A549 (cell line): ENCODE data around the gene PSMD12. TPM values are rescaled to one million over a fixed set of nuclear protein-coding genes. Genes with fewer than 3 reads are reported as not detected.
"Not testable (repeated sequence)": the region's sequence is repeated elsewhere in the genome, so short reads cannot be mapped to it uniquely, and the experiment has no call there.

Source experiments
- ATAC-seq, 2 experiments: fragments of 200-7000 bp in 1 of 2; fragments of >200 bp in 1 of 2; cut with Nextera tagmentation in 1 of 2; cut with Tn5 transposase in 1 of 2; 3 replicates each; pipeline versions ENCODE4 v1.8.0 to v1.9.1; 2018 to 2020; ENCODE audit warnings: mild to moderate bottlenecking in 1 of 2, moderate library complexity in 1 of 2
- CTCF ChIA-PET: fragments of 300-600 bp; sonication (Branson Sonifier 250); formaldehyde crosslinking; extraction: SDS; loops from one replicate; lab custom pipeline; 2021; ENCODE audit warnings: antibody characterized with exemption, inconsistent platforms; lab: Yijun Ruan, JAX
- POLR2A ChIA-PET: fragments of 350-600 bp; formaldehyde crosslinking; extraction: SDS; loops from one replicate; lab custom pipeline; 2021; ENCODE audit warnings: antibody characterized with exemption, inconsistent platforms; lab: Yijun Ruan, JAX
- DNase-seq, 2 experiments: peaks; one replicate each; pipeline versions ENCODE4 v3.0.0 to v3.0.0-alpha.2; 2011 to 2016; ENCODE audit warnings: low read depth in 1 of 2, low spot score in 1 of 2
- FAIRE-seq: peaks from 2 replicates; lab custom pipeline; 2011; peaks lifted over from hg19 to GRCh38; lab: Jason Lieb, UNC
- H3K27ac ChIP-seq, 2 experiments: fragments of >200 bp; sonication (Bioruptor Twin); formaldehyde crosslinking; 3 replicates each; pipeline ENCODE4 v1.5.1; 2016 to 2017
- H3K4me1 ChIP-seq: fragments of >200 bp; sonication (Bioruptor Twin); formaldehyde crosslinking; 3 replicates; pipeline ENCODE4 v1.6.1; 2016
- H3K4me2 ChIP-seq: fragments of >200 bp; sonication (Bioruptor Twin); formaldehyde crosslinking; 3 replicates; pipeline ENCODE4 v1.6.1; 2016
- H3K4me3 ChIP-seq: fragments of >200 bp; sonication (Bioruptor Twin); formaldehyde crosslinking; 3 replicates; pipeline ENCODE4 v1.5.1; 2016
- H3K9me3 ChIP-seq: fragments of >200 bp; sonication (Bioruptor Twin); formaldehyde crosslinking; 3 replicates; pipeline ENCODE4 v1.6.1; 2016
- CHD4 ChIP-seq: fragments of 200-600 bp; sonication (generic); IDR thresholded peaks from 2 replicates; pipeline ENCODE4 v1.6.1; 2016; ENCODE audit warnings: antibody characterized with exemption, mild to moderate bottlenecking, borderline replicate concordance
- EHF ChIP-seq: fragments of 250-450 bp; sonication (Bioruptor Pico); IDR thresholded peaks from 2 replicates; pipeline ENCODE4 v1.5.0; 2020; ENCODE audit warnings: mild to moderate bottlenecking
- FOSB ChIP-seq: fragments of 250-450 bp; sonication (Bioruptor Pico); IDR thresholded peaks from 2 replicates; pipeline ENCODE4 v1.5.0; 2020; ENCODE audit warnings: mild to moderate bottlenecking, moderate library complexity
- FOSL2 ChIP-seq, 2 experiments: fragments of 450-650 bp in 1 of 2; fragments of >200 bp in 1 of 2; sonication (Bioruptor Twin) in 1 of 2; formaldehyde crosslinking; IDR thresholded peaks; 2 replicates each; pipeline versions ENCODE4 v1.5.0 to v1.6.1; 2016 to 2020; ENCODE audit warnings: mild to moderate bottlenecking in 1 of 2, moderate library complexity in 1 of 2
- HOXB13 ChIP-seq: fragments of 250-450 bp; sonication (Bioruptor Pico); IDR thresholded peaks from 2 replicates; pipeline ENCODE4 v1.5.0; 2020; ENCODE audit warnings: low read depth, mild to moderate bottlenecking, moderate library complexity
- JUN ChIP-seq, 2 experiments: fragments of >200 bp; sonication (Bioruptor Twin); formaldehyde crosslinking; IDR thresholded peaks; 2 replicates in 1 of 2; 3 replicates in 1 of 2; pipeline ENCODE4 v1.6.1; 2016 to 2017
- MAFK ChIP-seq: fragments of 450-650 bp; IDR thresholded peaks from 2 replicates; pipeline ENCODE4 v1.6.1; 2014; ENCODE audit not compliant: partially characterized antibody
- MAZ ChIP-seq: fragments of 150-350 bp; IDR thresholded peaks from 2 replicates; pipeline ENCODE4 v1.6.1; 2014; ENCODE audit warnings: antibody characterized with exemption, low read depth, low read length, borderline replicate concordance
- NPAS2 ChIP-seq: fragments of 250-450 bp; sonication (Bioruptor Pico); IDR thresholded peaks from 2 replicates; pipeline ENCODE4 v1.8.0; 2022; ENCODE audit warnings: mild to moderate bottlenecking, moderate library complexity, borderline replicate concordance
- NR3C1 ChIP-seq: fragments of >200 bp; sonication (Bioruptor Twin); formaldehyde crosslinking; IDR thresholded peaks from 3 replicates; pipeline ENCODE4 v1.6.1; 2017
- PHF8 ChIP-seq: fragments of 200-600 bp; sonication (generic); IDR thresholded peaks from 2 replicates; pipeline ENCODE4 v1.6.1; 2016; ENCODE audit warnings: low read depth, mild to moderate bottlenecking, antibody characterized with exemption, moderate library complexity, borderline replicate concordance
- RARB ChIP-seq: fragments of 250-450 bp; sonication (Bioruptor Pico); IDR thresholded peaks from 2 replicates; pipeline ENCODE4 v1.8.0; 2021; ENCODE audit warnings: mild to moderate bottlenecking, moderate library complexity
- TFCP2L1 ChIP-seq: fragments of 250-450 bp; sonication (Bioruptor Pico); IDR thresholded peaks from 2 replicates; pipeline ENCODE4 v1.5.0; 2021; ENCODE audit warnings: mild to moderate bottlenecking
- ZFP36 ChIP-seq: fragments of 450-650 bp; IDR thresholded peaks from 2 replicates; pipeline ENCODE4 v1.6.1; 2014; ENCODE audit warnings: borderline replicate concordance; ENCODE audit not compliant: partially characterized antibody
- WGBS: methylation state at CpG from one replicate; pipeline ENCODE4 v1.1.6; 2017; ENCODE audit errors: missing lambda C conversion rate; 5-methylcytosine and 5-hydroxymethylcytosine counted together
- polyA plus RNA-seq, 4 experiments: library from polyadenylated mRNA; depleted of rRNA in 3 of 4; stranded (reverse); fragments of >200 nt; fragmentation: RNase III in 1 of 4; extraction: RNeasy Plus Mini Kit Qiagen cat#74134 plus additional on column Dnase treatment in 1 of 4; gene quantifications; 2 replicates in 3 of 4; 3 replicates in 1 of 4; pipeline ENCODE4 v1.2.3, GENCODE V29; 2011 to 2017
- TF ChIP-seq, protein P1 (sequence below): fragments of 200-600 bp; sonication (generic); IDR thresholded peaks from 2 replicates; pipeline ENCODE4 v1.6.1; 2016; ENCODE audit warnings: antibody characterized with exemption, mild to moderate bottlenecking, moderate library complexity
- TF ChIP-seq, protein P2 (sequence below): IDR thresholded peaks from 2 replicates; pipeline ENCODE4 v1.6.1; 2012
- TF ChIP-seq, protein P3 (sequence below): fragments of >200 bp; sonication (Bioruptor Twin); formaldehyde crosslinking; IDR thresholded peaks from 3 replicates; pipeline ENCODE4 v1.5.1; 2016
- TF ChIP-seq, protein P4 (sequence below): fragments of 250-450 bp; sonication (Bioruptor Pico); IDR thresholded peaks from 2 replicates; pipeline ENCODE4 v1.5.0; 2020; ENCODE audit warnings: low read depth, mild to moderate bottlenecking, moderate library complexity

PSMD12 gene
- polyA plus RNA-seq, 2 of the 4 experiments (the other 2 are of a cell fraction), result 104 to 106 TPM

DNA sequence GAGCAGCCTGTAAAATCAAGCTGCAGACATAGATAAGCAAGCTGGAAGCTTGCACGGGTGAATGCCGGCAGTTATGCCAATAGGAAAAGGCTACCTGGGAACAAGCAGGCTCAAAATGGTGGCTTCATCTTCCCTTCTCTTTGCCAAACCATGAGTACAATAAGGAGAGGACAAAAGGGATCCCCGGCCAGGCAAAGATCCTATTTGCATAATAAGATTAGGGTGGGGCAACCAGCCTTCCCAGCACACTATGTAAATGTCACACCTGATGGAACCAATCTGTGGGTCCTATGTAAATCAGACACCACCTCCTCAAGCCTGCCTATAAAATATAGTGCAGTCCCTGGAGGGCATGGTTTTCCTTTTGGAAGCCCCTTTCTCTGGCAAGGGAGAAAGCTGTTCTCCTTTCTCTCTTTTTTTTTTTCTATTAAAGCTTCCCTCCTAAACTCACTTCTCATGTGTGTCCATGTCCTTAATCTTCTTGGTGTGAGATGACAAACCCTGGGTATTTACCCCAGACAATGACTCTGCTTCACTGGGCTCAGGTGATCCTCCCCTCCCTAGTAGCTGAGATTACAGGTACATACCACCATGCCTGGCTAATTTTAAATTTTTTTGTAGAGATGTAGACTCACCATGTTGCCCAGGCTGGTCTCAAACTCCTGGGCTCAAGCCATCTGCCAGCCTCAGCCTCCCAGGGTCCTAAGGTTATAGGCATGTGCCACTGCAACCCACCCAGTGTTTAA, 44.2 kb downstream of the PSMD12 start:
- ChIA-PET CTCF (interaction anchor here (0.8 to 1.6 kb wide), 2 partner anchors 13 to 15 kb away, joined by 3 to 4 read pairs; no protein-coding TSS in a partner anchor), POLR2A (no interaction called here)
- 59% methylated on average over 3 of the region's 3 CpGs for WGBS
- H3K4me1 ChIP-seq, result no peaks in the 10 kb centered on the region
- no peak for ATAC-seq
- no peak overlapping the region for H3K27ac ChIP-seq
- no peak for FAIRE-seq
- H3K4me3 ChIP-seq, result no peak overlapping the region
- DNase-seq, result no peak
- H3K9me3 ChIP-seq, result no peaks in the 10 kb centered on the region
- TF ChIP-seq CHD4 (no peak), HOXB13 (CRISPR knock-in tag) (no peak), NR3C1 (no peak), MAZ (no peak), RARB (CRISPR knock-in tag) (no peak), NPAS2 (CRISPR knock-in tag) (no peak), PHF8 (no peak), TFCP2L1 (CRISPR knock-in tag) (no peak), ZFP36 (no peak), EHF (CRISPR knock-in tag) (no peak), MAFK (no peak), FOSL2 (IDR thresholded peaks at IDR 0.05) (no peak), FOSL2 (CRISPR knock-in tag; IDR thresholded peaks at IDR 0.05) (no peak), FOSB (no peak), JUN (IDR thresholded peaks at IDR 0.05) (no peak)
- TF ChIP-seq, protein P1, sequence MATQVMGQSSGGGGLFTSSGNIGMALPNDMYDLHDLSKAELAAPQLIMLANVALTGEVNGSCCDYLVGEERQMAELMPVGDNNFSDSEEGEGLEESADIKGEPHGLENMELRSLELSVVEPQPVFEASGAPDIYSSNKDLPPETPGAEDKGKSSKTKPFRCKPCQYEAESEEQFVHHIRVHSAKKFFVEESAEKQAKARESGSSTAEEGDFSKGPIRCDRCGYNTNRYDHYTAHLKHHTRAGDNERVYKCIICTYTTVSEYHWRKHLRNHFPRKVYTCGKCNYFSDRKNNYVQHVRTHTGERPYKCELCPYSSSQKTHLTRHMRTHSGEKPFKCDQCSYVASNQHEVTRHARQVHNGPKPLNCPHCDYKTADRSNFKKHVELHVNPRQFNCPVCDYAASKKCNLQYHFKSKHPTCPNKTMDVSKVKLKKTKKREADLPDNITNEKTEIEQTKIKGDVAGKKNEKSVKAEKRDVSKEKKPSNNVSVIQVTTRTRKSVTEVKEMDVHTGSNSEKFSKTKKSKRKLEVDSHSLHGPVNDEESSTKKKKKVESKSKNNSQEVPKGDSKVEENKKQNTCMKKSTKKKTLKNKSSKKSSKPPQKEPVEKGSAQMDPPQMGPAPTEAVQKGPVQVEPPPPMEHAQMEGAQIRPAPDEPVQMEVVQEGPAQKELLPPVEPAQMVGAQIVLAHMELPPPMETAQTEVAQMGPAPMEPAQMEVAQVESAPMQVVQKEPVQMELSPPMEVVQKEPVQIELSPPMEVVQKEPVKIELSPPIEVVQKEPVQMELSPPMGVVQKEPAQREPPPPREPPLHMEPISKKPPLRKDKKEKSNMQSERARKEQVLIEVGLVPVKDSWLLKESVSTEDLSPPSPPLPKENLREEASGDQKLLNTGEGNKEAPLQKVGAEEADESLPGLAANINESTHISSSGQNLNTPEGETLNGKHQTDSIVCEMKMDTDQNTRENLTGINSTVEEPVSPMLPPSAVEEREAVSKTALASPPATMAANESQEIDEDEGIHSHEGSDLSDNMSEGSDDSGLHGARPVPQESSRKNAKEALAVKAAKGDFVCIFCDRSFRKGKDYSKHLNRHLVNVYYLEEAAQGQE, result no peak
- TF ChIP-seq, protein P2, sequence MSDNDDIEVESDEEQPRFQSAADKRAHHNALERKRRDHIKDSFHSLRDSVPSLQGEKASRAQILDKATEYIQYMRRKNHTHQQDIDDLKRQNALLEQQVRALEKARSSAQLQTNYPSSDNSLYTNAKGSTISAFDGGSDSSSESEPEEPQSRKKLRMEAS, result no peak
- TF ChIP-seq, protein P3, sequence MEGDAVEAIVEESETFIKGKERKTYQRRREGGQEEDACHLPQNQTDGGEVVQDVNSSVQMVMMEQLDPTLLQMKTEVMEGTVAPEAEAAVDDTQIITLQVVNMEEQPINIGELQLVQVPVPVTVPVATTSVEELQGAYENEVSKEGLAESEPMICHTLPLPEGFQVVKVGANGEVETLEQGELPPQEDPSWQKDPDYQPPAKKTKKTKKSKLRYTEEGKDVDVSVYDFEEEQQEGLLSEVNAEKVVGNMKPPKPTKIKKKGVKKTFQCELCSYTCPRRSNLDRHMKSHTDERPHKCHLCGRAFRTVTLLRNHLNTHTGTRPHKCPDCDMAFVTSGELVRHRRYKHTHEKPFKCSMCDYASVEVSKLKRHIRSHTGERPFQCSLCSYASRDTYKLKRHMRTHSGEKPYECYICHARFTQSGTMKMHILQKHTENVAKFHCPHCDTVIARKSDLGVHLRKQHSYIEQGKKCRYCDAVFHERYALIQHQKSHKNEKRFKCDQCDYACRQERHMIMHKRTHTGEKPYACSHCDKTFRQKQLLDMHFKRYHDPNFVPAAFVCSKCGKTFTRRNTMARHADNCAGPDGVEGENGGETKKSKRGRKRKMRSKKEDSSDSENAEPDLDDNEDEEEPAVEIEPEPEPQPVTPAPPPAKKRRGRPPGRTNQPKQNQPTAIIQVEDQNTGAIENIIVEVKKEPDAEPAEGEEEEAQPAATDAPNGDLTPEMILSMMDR, result no peak
- TF ChIP-seq, protein P4, sequence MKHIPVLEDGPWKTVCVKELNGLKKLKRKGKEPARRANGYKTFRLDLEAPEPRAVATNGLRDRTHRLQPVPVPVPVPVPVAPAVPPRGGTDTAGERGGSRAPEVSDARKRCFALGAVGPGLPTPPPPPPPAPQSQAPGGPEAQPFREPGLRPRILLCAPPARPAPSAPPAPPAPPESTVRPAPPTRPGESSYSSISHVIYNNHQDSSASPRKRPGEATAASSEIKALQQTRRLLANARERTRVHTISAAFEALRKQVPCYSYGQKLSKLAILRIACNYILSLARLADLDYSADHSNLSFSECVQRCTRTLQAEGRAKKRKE, result no peak
- H3K4me2 ChIP-seq, result no peak overlapping the region

DNA sequence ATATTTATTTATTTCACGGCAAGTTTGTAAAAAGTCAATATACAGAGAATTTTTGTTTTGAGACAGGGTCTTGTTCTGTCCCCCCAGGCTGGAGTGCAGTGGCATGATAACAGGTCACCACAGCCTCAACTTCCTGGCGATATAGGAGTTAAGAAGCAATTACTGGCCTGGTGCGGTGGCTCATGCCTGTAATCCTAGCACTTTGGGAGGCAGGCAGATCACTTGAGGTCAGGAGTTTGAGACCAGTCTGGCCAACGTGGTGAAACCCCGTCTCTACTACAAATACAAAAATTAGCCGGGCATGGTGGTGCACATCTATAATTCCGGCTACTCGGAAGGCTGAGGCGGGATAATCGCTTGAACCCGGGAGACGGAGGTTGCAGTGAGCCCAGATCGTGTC, 44.9 kb downstream of the PSMD12 start:
- FAIRE-seq, POLR2A ChIA-PET, DNase-seq: not testable (repeated sequence)

More for the DNA sequence above, 44.9 kb downstream of the PSMD12 start:
- H3K4me3 ChIP-seq, H3K4me2 ChIP-seq, H3K4me1 ChIP-seq, H3K27ac ChIP-seq, H3K9me3 ChIP-seq, ATAC-seq: not testable (repeated sequence)
- 74% methylated on average over 13 of the region's 13 CpGs for WGBS
- CTCF ChIA-PET, result interaction anchor here (0.7 kb wide), 1 partner anchor 16 kb away, joined by 4 read pairs; no protein-coding TSS in a partner anchor
